ENCODE results near the gene ABCC4. TPM values are rescaled to one million over a fixed set of nuclear protein-coding genes. Genes with fewer than 3 reads are reported as not detected.
A peak's percentile ranks its signal among the peaks of the same experiment; 100 is the strongest.

Gene ABCC4
- total RNA-seq, 1 donor from 2014 or later: 21.8 TPM

DNA sequence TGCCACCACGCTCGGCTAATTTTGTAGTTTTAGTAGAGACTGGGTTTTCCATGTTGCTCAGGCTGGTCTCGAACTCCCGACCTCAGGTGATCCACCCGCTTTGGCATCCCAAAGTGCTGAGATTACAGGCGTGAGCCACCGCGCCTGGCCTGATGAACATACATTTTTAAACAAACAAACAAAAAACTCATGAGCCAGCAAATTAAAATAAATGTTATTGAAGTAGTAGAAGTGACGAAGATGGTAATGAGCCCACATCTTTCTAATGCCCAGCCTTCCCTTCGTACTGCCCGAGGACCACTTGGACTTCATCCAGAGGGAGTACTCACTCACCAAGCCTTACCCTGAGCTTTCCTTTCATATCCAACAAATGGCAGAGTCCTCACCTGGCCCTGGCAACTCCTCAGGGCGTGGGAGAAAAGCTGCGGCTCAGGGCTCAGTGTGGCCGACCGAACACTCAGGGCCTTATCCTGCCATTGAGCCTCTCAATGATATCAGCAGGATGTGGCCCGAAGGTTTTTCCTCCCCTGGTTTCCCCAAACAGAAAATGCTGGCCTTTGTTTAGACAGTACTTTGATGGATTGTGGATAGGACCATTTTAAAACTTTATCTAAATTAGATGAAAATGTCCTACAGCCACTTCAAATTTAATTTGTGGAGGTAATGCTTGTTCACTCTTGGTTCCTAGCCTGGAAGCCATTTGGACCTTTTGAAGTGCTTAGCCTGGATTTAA, 22.8 kb upstream of the ABCC4 start:
- no peak for TF ChIP-seq CTCF (conservative IDR thresholded peaks at IDR 0.05)
- Mint-ChIP-seq H3K27ac (ENCODE audit: unreplicated experiment) (peak overlapping the region; percentile 86), H3K36me3 (ENCODE audit: low read depth) (no peaks in the 10 kb centered on the region), H3K27me3 (ENCODE audit: low read depth) (no peaks in the 10 kb centered on the region), H3K9me3 (no peaks in the 10 kb centered on the region), H3K4me3 (no peak overlapping the region), H3K4me1 (peaks cover 26% of the 10 kb centered on the region)
- DNase-seq (ENCODE audit: low read depth, low spot score): peak; percentile 11

DNA sequence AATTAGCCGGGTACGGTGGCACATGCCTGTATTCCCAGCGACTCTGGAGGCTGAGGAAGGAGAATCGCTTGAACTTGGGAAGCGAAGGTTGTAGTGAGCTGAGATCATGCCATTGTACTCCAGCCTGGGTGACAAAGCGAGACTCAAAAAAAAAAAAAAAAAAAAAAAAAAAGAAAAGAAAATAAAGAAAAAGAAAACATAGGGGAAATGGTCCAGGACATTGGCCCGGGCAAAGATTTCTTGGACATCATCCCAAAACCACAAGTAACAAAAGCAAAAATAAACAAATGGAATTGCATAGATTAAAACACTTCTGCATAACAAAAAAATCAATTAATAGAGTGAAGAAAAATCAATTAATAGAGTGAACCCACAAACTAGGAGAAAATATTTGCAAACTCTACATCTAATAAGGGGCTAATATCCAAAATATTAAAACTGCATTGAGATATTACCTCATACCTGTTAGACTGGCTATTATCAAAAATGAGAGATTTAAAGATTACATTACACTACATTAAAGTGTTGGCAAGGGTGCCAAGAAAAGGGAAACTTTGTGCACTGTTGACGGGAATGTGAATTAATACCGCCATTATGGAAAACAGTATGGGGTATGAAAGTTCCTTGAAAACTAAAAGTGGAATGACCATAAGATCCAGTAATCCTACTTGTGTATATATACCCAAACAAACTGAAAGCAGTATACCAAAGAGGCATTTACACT, 18.5 kb upstream of the ABCC4 start:
- TF ChIP-seq CTCF (conservative IDR thresholded peaks at IDR 0.05): no peak
- Mint-ChIP-seq H3K27ac (ENCODE audit: unreplicated experiment) (no peak overlapping the region), H3K4me1 (peaks cover 9% of the 10 kb centered on the region), H3K36me3 (ENCODE audit: low read depth) (no peaks in the 10 kb centered on the region), H3K9me3 (no peaks in the 10 kb centered on the region), H3K4me3 (no peak overlapping the region), H3K27me3 (ENCODE audit: low read depth) (no peaks in the 10 kb centered on the region)
- no peak for DNase-seq (ENCODE audit: low read depth, low spot score)

GRCh38 chr13:95317039-95317989, 16.1 kb upstream of the ABCC4 start:
- Mint-ChIP-seq H3K9me3 (no peaks in the 10 kb centered on the region), H3K4me3 (no peak overlapping the region), H3K4me1 (no peaks in the 10 kb centered on the region), H3K27ac (ENCODE audit: unreplicated experiment) (no peak overlapping the region), H3K27me3 (ENCODE audit: low read depth) (no peaks in the 10 kb centered on the region), H3K36me3 (ENCODE audit: low read depth) (no peaks in the 10 kb centered on the region)
- no peak for TF ChIP-seq CTCF (conservative IDR thresholded peaks at IDR 0.05)
- DNase-seq (ENCODE audit: low read depth, low spot score): no peak

DNA sequence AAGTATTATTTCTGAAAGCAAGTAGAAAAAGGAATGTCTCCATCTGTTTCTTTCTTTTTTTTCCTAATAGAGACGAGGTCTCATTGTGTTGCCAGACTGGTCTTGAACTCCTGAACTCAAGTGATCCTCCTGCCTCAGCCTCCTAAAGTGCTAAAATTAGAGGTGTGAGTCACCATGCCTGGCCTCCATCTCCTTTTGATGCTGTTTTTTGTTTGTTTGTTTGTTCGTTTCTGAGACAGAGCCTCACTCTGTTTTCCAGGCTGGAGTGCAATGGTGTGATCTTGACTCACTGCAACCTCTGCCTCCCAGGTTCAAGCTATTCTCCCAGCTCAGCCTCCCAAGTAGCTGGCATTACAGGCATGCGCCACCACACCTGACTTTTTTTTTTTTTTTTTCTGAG, 14.5 kb upstream of the ABCC4 start:
- Mint-ChIP-seq H3K36me3 (ENCODE audit: low read depth) (no peaks in the 10 kb centered on the region), H3K4me3 (no peak overlapping the region), H3K4me1 (no peaks in the 10 kb centered on the region), H3K9me3 (no peaks in the 10 kb centered on the region), H3K27me3 (ENCODE audit: low read depth) (no peaks in the 10 kb centered on the region), H3K27ac (ENCODE audit: unreplicated experiment) (no peak overlapping the region)
- DNase-seq (ENCODE audit: low read depth, low spot score): no peak
- no peak for TF ChIP-seq CTCF (conservative IDR thresholded peaks at IDR 0.05)

GRCh38 chr13:95307507-95307906, 6.3 kb upstream of the ABCC4 start:
- H3K9me3 Mint-ChIP-seq: no peaks in the 10 kb centered on the region
- peaks cover 3% of the 10 kb centered on the region for H3K27me3 Mint-ChIP-seq (ENCODE audit: low read depth)
- H3K4me1 Mint-ChIP-seq: peaks cover 8% of the 10 kb centered on the region
- no peak for DNase-seq (ENCODE audit: low read depth, low spot score)
- peaks cover 3% of the 10 kb centered on the region for H3K36me3 Mint-ChIP-seq (ENCODE audit: low read depth)
- H3K27ac Mint-ChIP-seq (ENCODE audit: unreplicated experiment): no peak overlapping the region
- no peak for TF ChIP-seq CTCF (conservative IDR thresholded peaks at IDR 0.05)
- no peak overlapping the region for H3K4me3 Mint-ChIP-seq
